Progenitor cell of endocrine pancreas (in vitro differentiated cells): ENCODE measurements around the gene RXRA. TPM values are rescaled to one million over a fixed set of nuclear protein-coding genes. Genes with fewer than 3 reads are reported as not detected.

ENCODE experiments used
- DNase-seq: peaks from one replicate; pipeline ENCODE4 v3.0.0; 2021; ENCODE audit warnings: low spot score; ENCODE audit not compliant: unreplicated experiment
- H3K27ac Mint-ChIP-seq: 2 replicates; pipeline ENCODE4 v1.8.0; 2021; ENCODE audit warnings: mild to moderate bottlenecking, moderate library complexity, mixed read lengths
- H3K27me3 Mint-ChIP-seq: 2 replicates; pipeline ENCODE4 v1.8.0; 2021; ENCODE audit warnings: mixed read lengths
- H3K36me3 Mint-ChIP-seq: 2 replicates; pipeline ENCODE4 v1.8.0; 2022; ENCODE audit warnings: mixed read lengths; ENCODE audit not compliant: insufficient read depth
- H3K4me1 Mint-ChIP-seq: 2 replicates; pipeline ENCODE4 v1.8.0; 2021; ENCODE audit warnings: low read depth, mixed read lengths
- H3K4me3 Mint-ChIP-seq: 2 replicates; pipeline ENCODE4 v1.8.0; 2021; ENCODE audit warnings: low read depth, mild to moderate bottlenecking, moderate library complexity, mixed read lengths
- H3K9me3 Mint-ChIP-seq: 2 replicates; pipeline ENCODE4 v1.8.0; 2021; ENCODE audit warnings: low read depth, mixed read lengths
- CTCF ChIP-seq: fragments of 200-600 bp; sonication (generic); IDR thresholded peaks from one replicate; pipeline ENCODE4 v1.5.0; 2021; ENCODE audit warnings: antibody characterized with exemption, mild to moderate bottlenecking; ENCODE audit not compliant: unreplicated experiment
- total RNA-seq: library from RNA; stranded (reverse); gene quantifications from 2 replicates; pipeline ENCODE4 v1.2.1, GENCODE V29; 2021

RXRA gene
- total RNA-seq, 1 donor from 2014 or later: 64.8 TPM

GRCh38 chr9:134472256-134472655, 146.0 kb downstream of the RXRA start:
- Mint-ChIP-seq H3K36me3 (no peaks in the 10 kb centered on the region), H3K27me3 (peaks cover 6% of the 10 kb centered on the region), H3K4me3 (no peak overlapping the region), H3K4me1 (no peaks in the 10 kb centered on the region), H3K9me3 (no peaks in the 10 kb centered on the region), H3K27ac (no peak overlapping the region)
- DNase-seq: no peak
- TF ChIP-seq CTCF: no peak

GRCh38 chr9:134473141-134474054, 147.1 kb downstream of the RXRA start:
- peaks cover 3% of the 10 kb centered on the region for H3K27me3 Mint-ChIP-seq
- no peak overlapping the region for H3K27ac Mint-ChIP-seq
- no peaks in the 10 kb centered on the region for H3K9me3 Mint-ChIP-seq
- DNase-seq: no peak
- no peak for TF ChIP-seq CTCF
- H3K36me3 Mint-ChIP-seq: no peaks in the 10 kb centered on the region
- H3K4me1 Mint-ChIP-seq: no peaks in the 10 kb centered on the region
- no peak overlapping the region for H3K4me3 Mint-ChIP-seq

GRCh38 chr9:134474055-134474370, 147.8 kb downstream of the RXRA start:
- H3K4me3 Mint-ChIP-seq: no peak overlapping the region
- no peaks in the 10 kb centered on the region for H3K4me1 Mint-ChIP-seq
- no peak overlapping the region for H3K27ac Mint-ChIP-seq
- no peak for DNase-seq
- H3K9me3 Mint-ChIP-seq: no peaks in the 10 kb centered on the region
- peaks cover 3% of the 10 kb centered on the region for H3K27me3 Mint-ChIP-seq
- no peak for TF ChIP-seq CTCF
- no peaks in the 10 kb centered on the region for H3K36me3 Mint-ChIP-seq

- Mint-ChIP-seq H3K9me3 (no peaks in the 10 kb centered on the region), H3K27ac (no peak overlapping the region), H3K27me3 (peaks cover 5% of the 10 kb centered on the region), H3K4me1 (no peaks in the 10 kb centered on the region), H3K4me3 (no peak overlapping the region), H3K36me3 (no peaks in the 10 kb centered on the region)
- no peak for DNase-seq
- no peak for TF ChIP-seq CTCF
Observed at GRCh38 chr9:134475011-134475790, 148.9 kb downstream of the RXRA start.

GRCh38 chr9:134476272-134476941, 150.2 kb downstream of the RXRA start:
- no peaks in the 10 kb centered on the region for H3K4me1 Mint-ChIP-seq
- TF ChIP-seq CTCF: no peak

More at GRCh38 chr9:134476272-134476941, 150.2 kb downstream of the RXRA start:
- DNase-seq: no peak
- no peak overlapping the region for H3K4me3 Mint-ChIP-seq
- H3K27me3 Mint-ChIP-seq: peaks cover 5% of the 10 kb centered on the region
- no peaks in the 10 kb centered on the region for H3K36me3 Mint-ChIP-seq
- no peaks in the 10 kb centered on the region for H3K9me3 Mint-ChIP-seq
- no peak overlapping the region for H3K27ac Mint-ChIP-seq
